K562 (cell line): ENCODE results near the gene EIF3J. TPM values are rescaled to one million over a fixed set of nuclear protein-coding genes. Genes with fewer than 3 reads are reported as not detected.

ENCODE experiments used
- ATAC-seq: fragments of 200-7000 bp; cut with Tn5 transposase; 3 replicates; pipeline ENCODE4 v1.9.1; 2020; ENCODE audit warnings: moderate library complexity
- BruUV-seq: library from RNA; stranded (reverse); fragments of 400-500 nt; replicated peaks from 2 replicates; lab custom pipeline; 2021; lab: Mats Ljungman, UMichigan
- CTCF ChIA-PET: fragments of 300-600 bp; formaldehyde crosslinking; extraction: SDS; loops from one replicate; lab custom pipeline; 2021; ENCODE audit warnings: low intra/inter-chr PET ratio; lab: Yijun Ruan, JAX
- POLR2A ChIA-PET: fragments of 300-600, 350-650 bp; sonication (Branson Sonifier 250); formaldehyde crosslinking; extraction: SDS; loops from one replicate; lab custom pipeline; 2021; ENCODE audit warnings: antibody characterized with exemption, inconsistent platforms; lab: Yijun Ruan, JAX
- DNase-seq, 4 experiments: peaks; one replicate each; pipeline versions ENCODE4 v3.0.0 to v3.0.0-alpha.2; 2011 to 2018; ENCODE audit warnings: low spot score in 3 of 4, mixed read lengths in 3 of 4; ENCODE audit errors: extremely low read depth in 1 of 4
- FAIRE-seq: peaks from 2 replicates; lab custom pipeline; 2011; peaks lifted over from hg19 to GRCh38; lab: Jason Lieb, UNC
- H2AFZ ChIP-seq: 2 replicates; pipeline ENCODE4 v1.6.0; 2011; ENCODE audit warnings: low read depth, low read length, control low read depth, inconsistent platforms
- H3K27ac ChIP-seq: fragments of 200-600 bp; 3 replicates; pipeline ENCODE4 v1.8.0; 2011; ENCODE audit warnings: low read depth, mild to moderate bottlenecking, control low read depth, inconsistent platforms, low read length, moderate library complexity, mixed read lengths; ENCODE audit errors: extremely low read depth
- H3K27me3 ChIP-seq, 2 experiments: fragments of 300-600 bp in 1 of 2; 2 replicates in 1 of 2; 3 replicates in 1 of 2; pipeline versions ENCODE4 v1.6.0 to v1.8.0; 2011; ENCODE audit warnings: inconsistent platforms in 2 of 2, low read length in 2 of 2, mild to moderate bottlenecking in 1 of 2, mixed read lengths in 1 of 2, moderate library complexity in 1 of 2; ENCODE audit not compliant: control insufficient read depth in 2 of 2, insufficient read depth in 2 of 2
- H3K36me3 ChIP-seq: fragments of 300-600 bp; 3 replicates; pipeline ENCODE4 v1.8.0; 2011; ENCODE audit warnings: mild to moderate bottlenecking, low read length, inconsistent platforms; ENCODE audit not compliant: control insufficient read depth, insufficient read depth
- H3K4me1 ChIP-seq, 2 experiments: fragments of 200-600 bp in 1 of 2; replicated peaks in 1 of 2; 2 replicates in 1 of 2; 3 replicates in 1 of 2; pipeline versions ENCODE4 v1.5.1 to v1.8.0; 2011; ENCODE audit warnings: inconsistent platforms in 2 of 2, low read length in 2 of 2, mild to moderate bottlenecking in 1 of 2, mixed read lengths in 1 of 2, moderate library complexity in 1 of 2; ENCODE audit not compliant: control insufficient read depth in 2 of 2, insufficient read depth in 2 of 2
- H3K4me2 ChIP-seq: 2 replicates; pipeline ENCODE4 v1.6.1; 2011; ENCODE audit warnings: low read length, control low read depth, inconsistent platforms, mixed read lengths; ENCODE audit not compliant: insufficient read depth
- H3K4me3 ChIP-seq: fragments of 200-600 bp; sonication (generic), shearing (Covaris generic); 2 replicates; pipeline ENCODE4 v1.5.1; 2016; ENCODE audit warnings: control low read depth, inconsistent platforms
- H3K79me2 ChIP-seq: fragments of 200-600 bp; 3 replicates; pipeline ENCODE4 v1.8.0; 2011; ENCODE audit warnings: low read length, inconsistent platforms; ENCODE audit not compliant: control insufficient read depth, insufficient read depth
- H3K9ac ChIP-seq, 2 experiments: 2 replicates each; pipeline versions ENCODE4 v1.6.0 to v1.6.1; 2011; ENCODE audit warnings: low read depth in 2 of 2, low read length in 2 of 2, control low read depth in 1 of 2, inconsistent platforms in 1 of 2, mild to moderate bottlenecking in 1 of 2, mixed read lengths in 1 of 2; ENCODE audit not compliant: insufficient read depth in 1 of 2
- H3K9me1 ChIP-seq: one replicate; pipeline ENCODE4 v1.6.0; 2011; ENCODE audit warnings: inconsistent platforms, mild to moderate bottlenecking, low read length, moderate library complexity; ENCODE audit not compliant: control insufficient read depth, insufficient read depth
- H3K9me3 ChIP-seq: replicated peaks from 2 replicates; pipeline ENCODE4 v1.5.1; 2011; ENCODE audit warnings: low read depth, low read length, inconsistent platforms; ENCODE audit not compliant: control insufficient read depth, insufficient read depth
- H4K20me1 ChIP-seq: replicated peaks from 2 replicates; pipeline ENCODE4 v1.6.1; 2011; ENCODE audit warnings: low read length, inconsistent platforms, mixed read lengths; ENCODE audit not compliant: control insufficient read depth, insufficient read depth
- GATA2 ChIP-seq: sonication (generic); formaldehyde crosslinking; IDR thresholded peaks from 2 replicates; pipeline ENCODE4 v1.4.0; 2020; ENCODE audit warnings: mild to moderate bottlenecking, missing genetic modification reagents
- HNRNPL ChIP-seq: fragments of 200-400 bp; formaldehyde crosslinking; IDR thresholded peaks from 2 replicates; pipeline ENCODE4 v1.6.1; 2017; ENCODE audit warnings: low read depth, mild to moderate bottlenecking, low read length
- MAZ ChIP-seq, 2 experiments: fragments of 450-650 bp in 1 of 2; sonication (generic) in 1 of 2; formaldehyde crosslinking; IDR thresholded peaks in 1 of 2; conservative IDR thresholded peaks in 1 of 2; 2 replicates each; pipeline versions ENCODE4 v1.4.0 to v1.5.0; 2020; ENCODE audit warnings: mild to moderate bottlenecking in 1 of 2, missing genetic modification reagents in 1 of 2
- RAD21 ChIP-seq, 2 experiments: fragments of 250-450 bp in 1 of 2; fragments of 450-650 bp in 1 of 2; sonication (Bioruptor Pico) in 1 of 2; formaldehyde crosslinking in 1 of 2; IDR thresholded peaks in 1 of 2; conservative IDR thresholded peaks in 1 of 2; 2 replicates each; pipeline versions ENCODE4 v1.4.0 to v1.8.0; 2020 to 2022; ENCODE audit warnings: mild to moderate bottlenecking in 2 of 2, moderate library complexity in 1 of 2
- RB1 ChIP-seq: fragments of 450-650 bp; IDR thresholded peaks from 2 replicates; pipeline ENCODE4 v1.6.1; 2017; ENCODE audit warnings: low read depth, mild to moderate bottlenecking
- WGBS: fragments of 100-300 bp; shearing (Covaris generic); methylation state at CpG from one replicate; pipeline ENCODE4 v1.1.6; 2016; ENCODE audit warnings: low coverage, mixed read lengths; ENCODE audit not compliant: insufficient coverage; ENCODE audit errors: missing lambda C conversion rate; 5-methylcytosine and 5-hydroxymethylcytosine counted together
- in situ Hi-C: fragments of 300-500 bp; cut with MboI; formaldehyde crosslinking; loops from 4 replicates; pipeline ENCODE4 v1.15.0; 2018; ENCODE audit warnings: inconsistent platforms, mixed read lengths
- intact Hi-C: fragments of 100-400 bp; cut with micrococcal nuclease; formaldehyde crosslinking; loops from 2 replicates; pipeline ENCODE4 v1.14.2; 2022
- polyA plus RNA-seq, 8 experiments: library from polyadenylated mRNA; depleted of rRNA in 4 of 8; stranded (reverse) in 5 of 8; unstranded in 3 of 8; fragments of >200 nt; fragmentation: Nextera tagmentation in 2 of 8; fragmentation: Illumina TruSeq in 1 of 8; extraction: Ambion mirVana in 2 of 8; extraction: Trizol in 1 of 8; gene quantifications; 2 replicates each; pipeline versions ENCODE4 v1.2.1 to v1.2.3, GENCODE V29; 2011 to 2014; ENCODE audit warnings: inconsistent platforms in 1 of 8, missing spikeins in 1 of 8
- total RNA-seq, 7 experiments: library from RNA; depleted of rRNA in 6 of 7; stranded (reverse); fragments of >200 nt in 6 of 7; fragmentation: Illumina TruSeq in 2 of 7; extraction: Trizol in 2 of 7; gene quantifications; 2 replicates each; pipeline versions ENCODE4 v1.2.1 to v1.2.3, GENCODE V29; 2011 to 2021; ENCODE audit warnings: low replicate concordance in 1 of 7
- TF ChIP-seq, protein P1 (sequence below), 3 experiments: IDR thresholded peaks in 2 of 3; conservative IDR thresholded peaks in 1 of 3; 2 replicates each; pipeline ENCODE4 v1.5.1; 2011 to 2012; ENCODE audit warnings: low read length in 3 of 3, mild to moderate bottlenecking in 3 of 3, control low read depth in 2 of 3, improper control_type of control experiment in 1 of 3, inconsistent platforms in 1 of 3, low read depth in 1 of 3, mixed read lengths in 1 of 3, moderate library complexity in 1 of 3; ENCODE audit not compliant: insufficient read depth in 2 of 3
- TF ChIP-seq, protein P2 (sequence below): fragments of 450-650 bp; IDR thresholded peaks from 2 replicates; pipeline ENCODE4 v1.6.1; 2017; ENCODE audit warnings: antibody characterized with exemption, mild to moderate bottlenecking

Gene EIF3J
- total and polyA plus RNA-seq, 9 of the 15 experiments (the other 6 are each of a cell fraction or from before 2014, with no cell fraction given), result 44.2 to 217 (median 151) TPM

DNA sequence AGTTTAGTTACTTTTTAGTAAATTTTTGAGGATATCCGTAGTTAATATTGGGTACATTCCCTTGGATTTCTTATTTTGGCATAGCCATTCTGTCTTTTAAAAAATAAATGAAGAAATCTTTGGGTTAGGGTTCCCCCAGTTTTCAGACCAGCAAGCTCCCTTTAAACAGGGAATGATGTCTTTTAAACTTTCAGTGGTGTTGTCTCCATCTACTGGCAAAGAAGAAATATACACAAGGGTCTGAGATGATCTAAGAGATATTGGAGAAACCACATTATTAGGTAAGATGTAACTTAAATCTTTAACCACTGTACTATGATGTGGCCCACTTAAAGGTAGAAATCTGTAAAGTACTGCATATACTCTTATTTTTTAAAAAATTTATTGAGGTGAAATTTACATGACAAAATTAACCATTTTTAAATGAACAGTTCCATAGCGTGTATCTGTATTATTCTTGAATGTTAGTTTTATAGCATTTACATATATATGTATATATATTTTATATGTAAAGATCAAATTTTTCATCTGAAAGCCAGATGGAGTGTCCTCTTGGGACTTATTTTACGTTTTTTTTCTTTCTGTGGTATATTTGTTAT is 35.1 kb upstream of the EIF3J start:
- H3K9me3 ChIP-seq, result no peaks in the 10 kb centered on the region
- in situ Hi-C loops (no loop called here), intact Hi-C loops (loop anchor here (10.0 kb wide), 1 partner anchor 287 kb away; no protein-coding TSS in a partner anchor)
- peak; percentile 30 to 43 (median 37) for DNase-seq
- no peak overlapping the region for H3K27ac ChIP-seq
- WGBS, result 67% methylated on average over 3 of the region's 3 CpGs
- H3K4me3 ChIP-seq, result no peak overlapping the region
- peaks cover 8% of the 10 kb centered on the region; the same call in 1 of the 3 replicates for H3K79me2 ChIP-seq
- H3K4me1 ChIP-seq, result no peaks in the 10 kb centered on the region
- peaks cover 80% of the 10 kb centered on the region for H3K36me3 ChIP-seq
- H3K27me3 ChIP-seq, result no peaks in the 10 kb centered on the region
- peak; percentile 68 for FAIRE-seq
- peak; percentile 84 for ATAC-seq
- H3K9me1 ChIP-seq, result no peaks in the 10 kb centered on the region
- H4K20me1 ChIP-seq, result no peaks in the 10 kb centered on the region
- POLR2A ChIA-PET, result interaction anchor here (1.3 kb wide), 2 partner anchors 20 to 31 kb away, joined by 3 to 4 read pairs; no protein-coding TSS in a partner anchor
- no peak overlapping the region for H3K9ac ChIP-seq
- no peak overlapping the region for H3K4me2 ChIP-seq
- H2AFZ ChIP-seq, result no peak overlapping the region
- CTCF ChIA-PET, result interaction anchor here (0.6 to 2.0 kb wide), 2 partner anchors 122 to 282 kb away, joined by 3 to 5 read pairs; no protein-coding TSS in a partner anchor
- no TSS peak for BruUV-seq
- TF ChIP-seq, protein P1, sequence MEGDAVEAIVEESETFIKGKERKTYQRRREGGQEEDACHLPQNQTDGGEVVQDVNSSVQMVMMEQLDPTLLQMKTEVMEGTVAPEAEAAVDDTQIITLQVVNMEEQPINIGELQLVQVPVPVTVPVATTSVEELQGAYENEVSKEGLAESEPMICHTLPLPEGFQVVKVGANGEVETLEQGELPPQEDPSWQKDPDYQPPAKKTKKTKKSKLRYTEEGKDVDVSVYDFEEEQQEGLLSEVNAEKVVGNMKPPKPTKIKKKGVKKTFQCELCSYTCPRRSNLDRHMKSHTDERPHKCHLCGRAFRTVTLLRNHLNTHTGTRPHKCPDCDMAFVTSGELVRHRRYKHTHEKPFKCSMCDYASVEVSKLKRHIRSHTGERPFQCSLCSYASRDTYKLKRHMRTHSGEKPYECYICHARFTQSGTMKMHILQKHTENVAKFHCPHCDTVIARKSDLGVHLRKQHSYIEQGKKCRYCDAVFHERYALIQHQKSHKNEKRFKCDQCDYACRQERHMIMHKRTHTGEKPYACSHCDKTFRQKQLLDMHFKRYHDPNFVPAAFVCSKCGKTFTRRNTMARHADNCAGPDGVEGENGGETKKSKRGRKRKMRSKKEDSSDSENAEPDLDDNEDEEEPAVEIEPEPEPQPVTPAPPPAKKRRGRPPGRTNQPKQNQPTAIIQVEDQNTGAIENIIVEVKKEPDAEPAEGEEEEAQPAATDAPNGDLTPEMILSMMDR (IDR thresholded peaks at IDR 0.05 in 2 of 3, conservative IDR thresholded peaks at IDR 0.05 in 1 of 3; ENCODE audit: insufficient read depth in 2 of 3, low read depth in 1 of 3, low read length in 3 of 3), result peak; percentile 41 to 66 (median 44); a peak in 4 of 6 replicates
- TF ChIP-seq RB1, result no peak
- TF ChIP-seq HNRNPL, result no peak
- TF ChIP-seq MAZ (CRISPR knock-in tag; conservative IDR thresholded peaks at IDR 0.05 in 1 of 2, IDR thresholded peaks at IDR 0.05 in 1 of 2), result 0 out of 4 replicates have a peak, but pooled peaks of 1 of the 2 experiments have one; percentile 32
- TF ChIP-seq RAD21 (CRISPR knock-in tag; conservative IDR thresholded peaks at IDR 0.05 in 1 of 2, IDR thresholded peaks at IDR 0.05 in 1 of 2), result peak; percentile 51 to 65
- peak; percentile 65; the same call in 1 of the 2 replicates for TF ChIP-seq GATA2 (CRISPR knock-in tag)
- TF ChIP-seq, protein P2, sequence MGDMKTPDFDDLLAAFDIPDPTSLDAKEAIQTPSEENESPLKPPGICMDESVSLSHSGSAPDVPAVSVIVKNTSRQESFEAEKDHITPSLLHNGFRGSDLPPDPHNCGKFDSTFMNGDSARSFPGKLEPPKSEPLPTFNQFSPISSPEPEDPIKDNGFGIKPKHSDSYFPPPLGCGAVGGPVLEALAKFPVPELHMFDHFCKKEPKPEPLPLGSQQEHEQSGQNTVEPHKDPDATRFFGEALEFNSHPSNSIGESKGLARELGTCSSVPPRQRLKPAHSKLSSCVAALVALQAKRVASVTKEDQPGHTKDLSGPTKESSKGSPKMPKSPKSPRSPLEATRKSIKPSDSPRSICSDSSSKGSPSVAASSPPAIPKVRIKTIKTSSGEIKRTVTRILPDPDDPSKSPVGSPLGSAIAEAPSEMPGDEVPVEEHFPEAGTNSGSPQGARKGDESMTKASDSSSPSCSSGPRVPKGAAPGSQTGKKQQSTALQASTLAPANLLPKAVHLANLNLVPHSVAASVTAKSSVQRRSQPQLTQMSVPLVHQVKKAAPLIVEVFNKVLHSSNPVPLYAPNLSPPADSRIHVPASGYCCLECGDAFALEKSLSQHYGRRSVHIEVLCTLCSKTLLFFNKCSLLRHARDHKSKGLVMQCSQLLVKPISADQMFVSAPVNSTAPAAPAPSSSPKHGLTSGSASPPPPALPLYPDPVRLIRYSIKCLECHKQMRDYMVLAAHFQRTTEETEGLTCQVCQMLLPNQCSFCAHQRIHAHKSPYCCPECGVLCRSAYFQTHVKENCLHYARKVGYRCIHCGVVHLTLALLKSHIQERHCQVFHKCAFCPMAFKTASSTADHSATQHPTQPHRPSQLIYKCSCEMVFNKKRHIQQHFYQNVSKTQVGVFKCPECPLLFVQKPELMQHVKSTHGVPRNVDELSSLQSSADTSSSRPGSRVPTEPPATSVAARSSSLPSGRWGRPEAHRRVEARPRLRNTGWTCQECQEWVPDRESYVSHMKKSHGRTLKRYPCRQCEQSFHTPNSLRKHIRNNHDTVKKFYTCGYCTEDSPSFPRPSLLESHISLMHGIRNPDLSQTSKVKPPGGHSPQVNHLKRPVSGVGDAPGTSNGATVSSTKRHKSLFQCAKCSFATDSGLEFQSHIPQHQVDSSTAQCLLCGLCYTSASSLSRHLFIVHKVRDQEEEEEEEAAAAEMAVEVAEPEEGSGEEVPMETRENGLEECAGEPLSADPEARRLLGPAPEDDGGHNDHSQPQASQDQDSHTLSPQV, result no peak
